Endodermal cell (in vitro differentiated cells): ENCODE measurements around the gene GALR1. TPM values are rescaled to one million over a fixed set of nuclear protein-coding genes. Genes with fewer than 3 reads are reported as not detected.

Source experiments
- DNase-seq: peaks from one replicate; pipeline ENCODE4 v3.0.0-alpha.2; 2017
- H3K27ac ChIP-seq: 2 replicates; pipeline ENCODE4 v1.5.1; 2013; ENCODE audit warnings: mild to moderate bottlenecking, low read depth, low read length, moderate library complexity
- H3K27me3 ChIP-seq: 2 replicates; pipeline ENCODE4 v1.6.1; 2013; ENCODE audit warnings: mild to moderate bottlenecking, low read length, moderate library complexity; ENCODE audit not compliant: insufficient read depth, control insufficient read depth, poor library complexity, severe bottlenecking
- H3K36me3 ChIP-seq: 2 replicates; pipeline ENCODE4 v1.7.0; 2013; ENCODE audit warnings: mild to moderate bottlenecking, low read length, moderate library complexity; ENCODE audit not compliant: control insufficient read depth, insufficient read depth
- H3K4me1 ChIP-seq: one replicate; pipeline ENCODE4 v1.7.0; 2013; ENCODE audit warnings: low read length; ENCODE audit not compliant: control insufficient read depth, insufficient read depth
- H3K4me3 ChIP-seq: 2 replicates; pipeline ENCODE4 v1.5.1; 2013; ENCODE audit warnings: mild to moderate bottlenecking, low read length, moderate library complexity
- H3K9ac ChIP-seq: 2 replicates; pipeline ENCODE4 v1.6.1; 2013; ENCODE audit warnings: mild to moderate bottlenecking, low read length, moderate library complexity; ENCODE audit not compliant: poor library complexity, severe bottlenecking; ENCODE audit errors: extremely low read depth
- H3K9me3 ChIP-seq: 2 replicates; pipeline ENCODE4 v1.6.1; 2013; ENCODE audit warnings: mild to moderate bottlenecking, low read length, moderate library complexity; ENCODE audit not compliant: control insufficient read depth
- H3K27ac Mint-ChIP-seq: 2 replicates; pipeline ENCODE4 v1.8.0; 2020; ENCODE audit warnings: mixed read lengths
- H3K27me3 Mint-ChIP-seq: 2 replicates; pipeline ENCODE4 v1.8.0; 2021; ENCODE audit warnings: mild to moderate bottlenecking, mixed read lengths; ENCODE audit not compliant: insufficient read depth
- H3K36me3 Mint-ChIP-seq: 2 replicates; pipeline ENCODE4 v1.8.0; 2020; ENCODE audit warnings: low read depth, mixed read lengths
- H3K4me1 Mint-ChIP-seq: 2 replicates; pipeline ENCODE4 v1.8.0; 2020; ENCODE audit warnings: mixed read lengths
- H3K4me3 Mint-ChIP-seq: 2 replicates; pipeline ENCODE4 v1.8.0; 2020; ENCODE audit warnings: mild to moderate bottlenecking, moderate library complexity, mixed read lengths
- H3K9me3 Mint-ChIP-seq: 2 replicates; pipeline ENCODE4 v1.8.0; 2020; ENCODE audit warnings: mild to moderate bottlenecking, mixed read lengths
- CTCF ChIP-seq: fragments of 200-600 bp; sonication (generic); conservative IDR thresholded peaks from 2 replicates; pipeline ENCODE4 v1.5.0; 2021; ENCODE audit warnings: antibody characterized with exemption, mild to moderate bottlenecking
- WGBS, 2 experiments: methylation state at CpG; one replicate each; pipeline versions ENCODE4 v1.1.5 to v1.1.7; 2013; ENCODE audit warnings: missing lambda C conversion rate in 2 of 2, mixed read lengths in 1 of 2; ENCODE audit not compliant: insufficient coverage in 1 of 2, insufficient read length in 1 of 2; 5-methylcytosine and 5-hydroxymethylcytosine counted together
- total RNA-seq, 2 donors: library from RNA; stranded (reverse); fragmentation: NEBNext Ultra II Directional in 1 of 2; extraction: Animal tissue kit (Norgen Biotek cat#: 25700) in 1 of 2; gene quantifications; 2 replicates in 1 of 2; 3 replicates in 1 of 2; pipeline ENCODE4 v1.2.1, GENCODE V29; 2021

GALR1 gene
- total RNA-seq, 2 donors from 2014 or later, result 0.04 TPM; not detected in 1

DNA sequence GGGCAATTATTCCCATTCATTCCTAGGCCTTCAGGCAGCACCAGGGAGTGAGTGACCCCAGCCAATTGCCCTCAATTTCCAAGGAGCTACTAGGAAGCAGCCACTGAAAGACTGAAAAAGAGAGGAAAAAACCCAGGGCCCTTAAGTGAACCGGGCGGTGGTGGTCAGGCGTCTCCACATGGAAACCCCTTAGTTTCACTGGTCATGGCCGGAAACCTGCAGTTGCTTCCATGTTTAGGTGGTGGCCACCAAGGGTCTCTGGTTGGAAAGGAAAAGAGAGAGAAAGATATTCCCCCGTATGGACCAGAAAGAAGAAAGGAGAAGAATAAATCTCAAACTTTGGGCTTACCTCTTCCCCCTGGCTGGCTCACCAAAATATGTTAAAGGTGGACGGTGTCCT is 64.9 kb downstream of the GALR1 start:
- Mint-ChIP-seq H3K27me3 (no peaks in the 10 kb centered on the region), H3K36me3 (no peaks in the 10 kb centered on the region), H3K27ac (no peak overlapping the region), H3K9me3 (no peaks in the 10 kb centered on the region), H3K4me1 (peaks cover 2% of the 10 kb centered on the region), H3K4me3 (no peak overlapping the region)
- Histone ChIP-seq H3K9ac (no peak overlapping the region), H3K4me1 (no peaks in the 10 kb centered on the region), H3K27me3 (no peaks in the 10 kb centered on the region), H3K36me3 (no peaks in the 10 kb centered on the region), H3K9me3 (no peaks in the 10 kb centered on the region), H3K27ac (no peak overlapping the region), H3K4me3 (no peak overlapping the region)
- DNase-seq, result no peak
- no peak for TF ChIP-seq CTCF
- 83 to 93% methylated on average over 1 to 6 of the region's 6 CpGs for WGBS, 2 experiments

DNA sequence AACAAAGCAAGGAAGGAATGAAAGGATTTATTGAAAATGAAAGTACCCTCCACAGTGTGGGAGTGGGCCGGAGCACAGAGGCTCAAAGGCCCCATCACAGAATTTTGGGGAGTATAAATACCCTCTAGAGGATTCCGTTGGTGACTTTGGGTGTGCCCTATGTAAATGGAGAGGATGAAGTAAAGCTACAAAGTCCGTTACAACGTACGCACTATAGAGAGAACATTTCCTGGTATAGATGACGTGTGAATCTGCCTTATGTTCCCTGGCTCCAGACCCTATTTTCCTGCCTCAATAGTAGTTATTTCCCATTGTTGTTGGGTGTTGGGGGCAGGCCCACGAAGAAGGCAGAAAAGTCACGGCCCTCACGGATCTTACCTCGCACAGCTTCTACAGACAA is 65.3 kb downstream of the GALR1 start:
- WGBS, 2 experiments, result 93 to 96% methylated on average over 9 to 10 of the region's 10 CpGs

GRCh38 chr18:77316008-77316407 is 66.4 kb downstream of the GALR1 start:
- no peak for DNase-seq
- H3K4me1 ChIP-seq, result no peaks in the 10 kb centered on the region
- H3K36me3 ChIP-seq, result no peaks in the 10 kb centered on the region
- H3K4me3 ChIP-seq, result no peak overlapping the region
- no peaks in the 10 kb centered on the region for H3K27me3 ChIP-seq
- Mint-ChIP-seq H3K9me3 (no peaks in the 10 kb centered on the region), H3K36me3 (no peaks in the 10 kb centered on the region), H3K4me3 (no peak overlapping the region), H3K27me3 (no peaks in the 10 kb centered on the region), H3K4me1 (peaks cover 10% of the 10 kb centered on the region), H3K27ac (no peak overlapping the region)
- no peak overlapping the region for H3K9ac ChIP-seq
- no peaks in the 10 kb centered on the region for H3K9me3 ChIP-seq
- WGBS, 2 experiments, result 83 to 89% methylated on average over 2 to 3 of the region's 3 CpGs
- TF ChIP-seq CTCF, result no peak
- H3K27ac ChIP-seq, result no peak overlapping the region

More for the DNA sequence above, 65.3 kb downstream of the GALR1 start:
- Mint-ChIP-seq H3K9me3 (no peaks in the 10 kb centered on the region), H3K36me3 (no peaks in the 10 kb centered on the region), H3K27ac (no peak overlapping the region), H3K27me3 (no peaks in the 10 kb centered on the region), H3K4me3 (no peak overlapping the region), H3K4me1 (peaks cover 6% of the 10 kb centered on the region)
- TF ChIP-seq CTCF, result no peak
- H3K9ac ChIP-seq, result no peak overlapping the region
- H3K27ac ChIP-seq, result no peak overlapping the region
- no peak overlapping the region for H3K4me3 ChIP-seq
- DNase-seq, result no peak
- H3K9me3 ChIP-seq, result no peaks in the 10 kb centered on the region
- H3K36me3 ChIP-seq, result no peaks in the 10 kb centered on the region
- no peaks in the 10 kb centered on the region for H3K4me1 ChIP-seq
- H3K27me3 ChIP-seq, result no peaks in the 10 kb centered on the region
